ENCODE measurements around the gene HACE1.
A peak's percentile ranks its signal among the peaks of the same experiment; 100 is the strongest.

The HACE1 gene

DNA sequence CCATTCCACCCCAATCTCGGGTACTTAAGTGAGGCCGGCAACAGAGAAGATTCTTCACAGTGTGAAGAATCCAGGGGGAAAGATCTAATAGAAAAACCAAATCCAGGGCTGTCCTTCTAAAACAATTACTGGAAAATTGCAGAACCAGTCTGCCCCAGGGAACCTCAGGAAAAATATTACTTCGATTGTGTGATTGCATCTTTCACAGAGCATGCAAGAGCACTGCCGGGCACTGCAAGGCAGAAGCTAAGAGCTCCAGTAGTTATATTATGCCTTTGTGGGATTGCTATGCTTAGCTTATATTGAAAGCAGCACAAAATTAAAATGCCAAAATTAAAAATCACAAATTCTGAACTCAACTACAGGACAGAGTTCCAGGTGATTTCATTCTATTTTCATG lies 175.9 kb downstream of the HACE1 start:
- DNase-seq: no peak

DNA sequence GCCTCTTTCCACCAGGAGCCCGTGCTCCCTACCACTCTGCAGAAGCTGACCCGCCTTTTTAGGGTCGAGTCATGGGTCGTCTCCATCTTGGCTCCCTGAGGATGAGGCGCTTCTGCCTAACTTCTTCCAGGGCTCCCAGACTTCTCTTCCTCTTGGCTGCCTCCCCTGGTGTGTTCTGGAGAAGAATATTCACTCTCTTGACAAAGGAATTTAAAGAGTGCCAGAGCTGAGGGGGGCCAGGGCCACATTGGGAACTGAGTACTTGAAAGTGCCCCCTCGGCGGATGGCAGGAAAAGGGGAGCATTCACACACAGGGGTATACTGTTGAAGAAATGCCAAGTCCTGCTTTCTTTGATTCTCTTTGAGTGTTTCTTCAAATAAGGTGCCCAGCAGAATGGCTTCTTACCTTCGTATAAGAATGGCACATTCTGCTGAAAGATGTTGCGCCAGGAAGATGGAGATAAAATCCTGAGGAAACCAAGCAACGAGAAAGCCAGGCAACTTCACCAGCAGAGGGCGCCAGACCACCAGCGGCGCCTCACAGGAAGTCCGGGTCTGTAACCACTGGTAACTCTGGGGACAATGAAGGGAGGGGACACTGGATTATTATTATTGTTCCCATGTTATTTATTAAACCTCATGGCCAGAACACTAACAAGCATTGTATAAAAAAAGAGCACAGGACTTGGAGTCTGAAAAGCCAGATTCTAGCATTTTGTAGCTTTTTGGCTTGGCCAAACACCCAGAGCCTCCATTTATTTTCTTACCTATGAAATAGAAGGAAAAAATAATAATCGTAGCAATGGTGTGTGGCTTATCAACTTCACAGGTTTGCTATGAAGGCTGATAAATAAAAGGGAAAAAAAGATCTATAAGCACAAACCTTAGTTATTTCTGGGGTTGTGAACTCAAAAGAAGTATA lies 176.7 kb downstream of the HACE1 start:
- DNase-seq: peak; percentile 68

DNA sequence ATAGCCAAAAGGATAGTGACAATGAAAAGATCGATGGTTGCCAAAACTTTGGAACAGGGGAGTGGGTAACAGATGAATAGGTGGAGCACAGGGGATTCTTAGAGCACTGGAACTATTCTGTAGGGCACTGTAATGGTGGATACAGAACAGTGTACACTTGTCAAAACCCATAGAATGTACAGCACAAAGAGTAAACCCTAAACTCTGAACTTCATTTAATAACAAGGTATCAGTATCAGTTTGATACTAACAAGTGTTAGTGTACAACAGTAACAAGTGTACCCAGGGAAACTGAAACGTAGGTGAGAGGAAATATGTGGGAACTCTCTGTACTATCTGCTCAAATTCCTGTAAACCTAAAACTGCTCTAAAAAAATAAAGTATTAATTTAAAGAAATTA lies 179.2 kb downstream of the HACE1 start:
- no peak for DNase-seq

DNA sequence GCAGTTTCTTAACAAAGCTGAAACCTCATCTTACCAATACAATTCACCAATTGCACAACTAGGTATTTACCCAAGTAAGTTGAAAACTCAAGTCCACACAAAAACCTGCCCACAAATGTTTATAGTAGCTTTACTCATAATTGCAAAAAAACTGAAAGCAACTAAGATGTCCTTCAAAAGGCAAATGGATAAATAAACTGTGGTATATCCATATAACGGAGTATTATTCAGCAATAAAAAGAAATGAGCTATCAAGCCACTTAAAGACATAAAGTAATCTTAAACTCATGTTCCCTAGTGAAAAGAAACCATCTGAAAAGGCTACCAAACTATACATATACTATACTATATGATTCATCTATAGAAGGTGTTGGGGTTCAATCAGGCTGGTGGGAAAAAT lies 179.7 kb downstream of the HACE1 start:
- no peak for DNase-seq
